PC-3 (cell line): Measurements from ENCODE around the gene HIBADH. TPM values are rescaled to one million over a fixed set of nuclear protein-coding genes. Genes with fewer than 3 reads are reported as not detected.

ENCODE experiments used
- ATAC-seq: fragments of 200-7000 bp; cut with Tn5 transposase; 2 replicates; pipeline ENCODE4 v1.9.1; 2020; ENCODE audit warnings: mild to moderate bottlenecking, moderate library complexity
- BruUV-seq: library from RNA; stranded (reverse); fragments of 400-500 nt; replicated peaks from 2 replicates; lab custom pipeline; 2021; lab: Mats Ljungman, UMichigan
- CTCF ChIA-PET: fragments of 300-600 bp; sonication (Branson Sonifier 250); formaldehyde crosslinking; loops from one replicate; lab custom pipeline; 2022; ENCODE audit warnings: antibody characterized with exemption; lab: Charles Lee
- POLR2A ChIA-PET: fragments of 300-600 bp; sonication (Branson Sonifier 250); formaldehyde crosslinking; loops from one replicate; lab custom pipeline; 2022; ENCODE audit warnings: antibody characterized with exemption; ENCODE audit not compliant: unreplicated experiment; lab: Charles Lee
- DNase-seq: peaks from one replicate; pipeline ENCODE4 v3.0.0-alpha.2; 2015
- H2AFZ ChIP-seq: fragments of 300-600 bp; sonication (generic); 2 replicates; pipeline ENCODE4 v1.6.0; 2016; ENCODE audit warnings: antibody characterized with exemption, low read length
- H3F3A ChIP-seq: fragments of 300-600 bp; sonication (generic); one replicate; pipeline ENCODE4 v1.6.0; 2017; ENCODE audit warnings: antibody characterized with exemption, low read length, control low read depth, mild to moderate bottlenecking; ENCODE audit not compliant: unreplicated experiment
- H3K27ac ChIP-seq: fragments of 300-600 bp; sonication (generic); 2 replicates; pipeline ENCODE4 v1.5.1; 2016; ENCODE audit warnings: mild to moderate bottlenecking, low read length
- H3K27me3 ChIP-seq: fragments of 300-600 bp; sonication (generic); 2 replicates; pipeline ENCODE4 v1.6.1; 2016; ENCODE audit warnings: low read length, mixed read lengths
- H3K36me3 ChIP-seq: fragments of 300-600 bp; sonication (generic); 2 replicates; pipeline ENCODE4 v1.6.1; 2016; ENCODE audit warnings: low read depth, mixed run types, low read length, mixed read lengths
- H3K4me1 ChIP-seq: fragments of 300-600 bp; sonication (generic); 2 replicates; pipeline ENCODE4 v1.5.1; 2016; ENCODE audit warnings: low read length; ENCODE audit not compliant: insufficient read depth
- H3K4me2 ChIP-seq: fragments of 300-600 bp; sonication (generic); 2 replicates; pipeline ENCODE4 v1.6.0; 2016; ENCODE audit warnings: low read length
- H3K4me3 ChIP-seq: fragments of 300-600 bp; sonication (generic); 2 replicates; pipeline ENCODE4 v1.5.1; 2016; ENCODE audit warnings: mild to moderate bottlenecking, low read length, mixed read lengths
- H3K79me2 ChIP-seq: fragments of 300-600 bp; sonication (generic); 2 replicates; pipeline ENCODE4 v1.6.1; 2017; ENCODE audit warnings: low read length, mixed read lengths
- H3K9ac ChIP-seq: fragments of 300-600 bp; sonication (generic); 2 replicates; pipeline ENCODE4 v1.6.0; 2016; ENCODE audit warnings: mild to moderate bottlenecking, low read length
- H3K9me2 ChIP-seq: fragments of 300-600 bp; sonication (generic); replicated peaks from 2 replicates; pipeline ENCODE4 v1.6.1; 2016; ENCODE audit warnings: mixed run types, low read length, mixed read lengths
- H3K9me3 ChIP-seq: fragments of 300-600 bp; sonication (generic); 2 replicates; pipeline ENCODE4 v1.6.1; 2016; ENCODE audit warnings: low read length, mixed read lengths
- H4K20me1 ChIP-seq: fragments of 300-600 bp; sonication (generic); 2 replicates; pipeline ENCODE4 v1.6.1; 2016; ENCODE audit warnings: low read length, mixed read lengths
- CTCF ChIP-seq: fragments of 300-600 bp; sonication (generic); conservative IDR thresholded peaks from 2 replicates; pipeline ENCODE4 v1.5.1; 2017; ENCODE audit warnings: antibody characterized with exemption, low read depth, mild to moderate bottlenecking, low read length
- EZH2 ChIP-seq: fragments of 300-600 bp; sonication (generic); IDR thresholded peaks from one replicate; pipeline ENCODE4 v1.6.1; 2017; ENCODE audit warnings: antibody characterized with exemption, mild to moderate bottlenecking, low read length; ENCODE audit not compliant: unreplicated experiment
- EZH2phosphoT487 ChIP-seq: fragments of 300-600 bp; sonication (generic); IDR thresholded peaks from 2 replicates; pipeline ENCODE4 v1.6.1; 2018; ENCODE audit warnings: mild to moderate bottlenecking, antibody characterized with exemption, low read length, borderline replicate concordance
- intact Hi-C: fragments of 100-400 bp; cut with micrococcal nuclease; formaldehyde crosslinking; loops from 2 replicates; pipeline ENCODE4 v1.9.0; 2023
- total RNA-seq: library from RNA; depleted of rRNA; stranded (reverse); fragments of >200 nt; gene quantifications from 2 replicates; pipeline ENCODE4 v1.2.3, GENCODE V29; 2014

HIBADH gene
- total RNA-seq, 1 experiment from 2014 or later = 45.8 TPM

GRCh38 chr7:27709137-27710075, 46.7 kb upstream of the HIBADH start:
- BruUV-seq = no TSS peak
- peak overlapping the region; percentile 27 for H3K27ac ChIP-seq
- TF ChIP-seq EZH2phosphoT487 (no peak), EZH2 (no peak), CTCF (no peak)
- no peaks in the 10 kb centered on the region for H3K36me3 ChIP-seq
- H3K4me1 ChIP-seq = peaks cover 14% of the 10 kb centered on the region
- H4K20me1 ChIP-seq = no peaks in the 10 kb centered on the region
- no peaks in the 10 kb centered on the region for H3K9me2 ChIP-seq
- H2AFZ ChIP-seq = no peak overlapping the region
- POLR2A ChIA-PET = interaction anchor here (0.6 kb wide), 1 partner anchor 89 kb away, joined by 4 read pairs; no protein-coding TSS in a partner anchor
- no peak overlapping the region for H3K9ac ChIP-seq
- no peaks in the 10 kb centered on the region for H3K27me3 ChIP-seq
- DNase-seq = peak; percentile 79
- CTCF ChIA-PET = interaction anchor here (0.6 kb wide), 1 partner anchor 9 kb away, joined by 5 read pairs; no protein-coding TSS in a partner anchor
- intact Hi-C loops = no loop called here
- no peaks in the 10 kb centered on the region for H3F3A ChIP-seq
- ATAC-seq = peak; percentile 99
- H3K79me2 ChIP-seq = no peaks in the 10 kb centered on the region
- H3K4me3 ChIP-seq = no peak overlapping the region
- H3K9me3 ChIP-seq = no peaks in the 10 kb centered on the region
- H3K4me2 ChIP-seq = peak overlapping the region; percentile 1; the same call in 1 of the 2 replicates

GRCh38 chr7:27708485-27708884, 45.8 kb upstream of the HIBADH start:
- CTCF ChIA-PET = interaction anchor here (0.6 kb wide), 1 partner anchor 8 kb away, joined by 5 read pairs; no protein-coding TSS in a partner anchor
- no peak overlapping the region for H3K27ac ChIP-seq
- no peaks in the 10 kb centered on the region for H3K27me3 ChIP-seq
- intact Hi-C loops = no loop called here
- H3K4me1 ChIP-seq = peaks cover 14% of the 10 kb centered on the region
- H2AFZ ChIP-seq = no peak overlapping the region
- POLR2A ChIA-PET = interaction anchor here (0.6 kb wide), 1 partner anchor 88 kb away, joined by 4 read pairs; no protein-coding TSS in a partner anchor
- no peak for DNase-seq
- no peak overlapping the region for H3K4me3 ChIP-seq
- H4K20me1 ChIP-seq = no peaks in the 10 kb centered on the region
- H3K9me2 ChIP-seq = no peaks in the 10 kb centered on the region
- TF ChIP-seq CTCF (no peak), EZH2 (no peak), EZH2phosphoT487 (no peak)
- H3F3A ChIP-seq = no peaks in the 10 kb centered on the region
- no peak for ATAC-seq
- H3K4me2 ChIP-seq = no peak overlapping the region
- H3K9me3 ChIP-seq = no peaks in the 10 kb centered on the region
- no peaks in the 10 kb centered on the region for H3K36me3 ChIP-seq
- no peak overlapping the region for H3K9ac ChIP-seq
- H3K79me2 ChIP-seq = no peaks in the 10 kb centered on the region
- BruUV-seq = no TSS peak
